Endothelial cell of umbilical vein (primary cell): ENCODE measurements around the gene SEMA5A. TPM values are rescaled to one million over a fixed set of nuclear protein-coding genes. Genes with fewer than 3 reads are reported as not detected.

Experiments
- BruUV-seq: library from RNA; stranded (reverse); fragments of 400-500 nt; replicated peaks from 2 replicates; lab custom pipeline; 2021; lab: Mats Ljungman, UMichigan
- CTCF ChIA-PET: fragments of 300-600, 350-600 bp; sonication (Branson Sonifier 250); formaldehyde crosslinking; loops from one replicate; lab custom pipeline; 2021; ENCODE audit warnings: antibody characterized with exemption, inconsistent platforms; lab: Charles Lee
- POLR2A ChIA-PET: fragments of 300-600, 350-600 bp; sonication (Branson Sonifier 250); formaldehyde crosslinking; loops from one replicate; lab custom pipeline; 2021; ENCODE audit warnings: antibody characterized with exemption, inconsistent platforms; lab: Charles Lee
- DNase-seq: peaks from one replicate; pipeline ENCODE4 v3.0.0-alpha.2; 2011; ENCODE audit warnings: low read depth, low spot score
- FAIRE-seq: peaks from 2 replicates; lab custom pipeline; 2011; peaks lifted over from hg19 to GRCh38; lab: Jason Lieb, UNC
- H2AFZ ChIP-seq: 2 replicates; pipeline ENCODE4 v1.6.0; 2012; ENCODE audit warnings: low read depth, low read length, control low read depth, inconsistent platforms
- H3K27ac ChIP-seq: 2 replicates; pipeline ENCODE4 v1.5.1; 2011; ENCODE audit warnings: low read depth, mild to moderate bottlenecking, control low read depth, low read length, moderate library complexity; ENCODE audit not compliant: insufficient read depth
- H3K27me3 ChIP-seq, 2 experiments: 2 replicates each; pipeline versions ENCODE4 v1.6.0 to v1.6.1; 2011; ENCODE audit warnings: low read length in 2 of 2, mixed read lengths in 1 of 2; ENCODE audit not compliant: control insufficient read depth in 2 of 2, insufficient read depth in 2 of 2
- H3K36me3 ChIP-seq, 2 experiments: 2 replicates in 1 of 2; 3 replicates in 1 of 2; pipeline ENCODE4 v1.5.1; 2011; ENCODE audit warnings: low read length in 2 of 2, mild to moderate bottlenecking in 1 of 2, moderate library complexity in 1 of 2; ENCODE audit not compliant: control insufficient read depth in 2 of 2, insufficient read depth in 2 of 2; ENCODE audit errors: extremely low read depth in 1 of 2
- H3K4me1 ChIP-seq: 3 replicates; pipeline ENCODE4 v1.5.1; 2011; ENCODE audit warnings: mild to moderate bottlenecking, low read length; ENCODE audit not compliant: control insufficient read depth, insufficient read depth; ENCODE audit errors: extremely low read depth
- H3K4me2 ChIP-seq: 2 replicates; pipeline ENCODE4 v1.6.1; 2011; ENCODE audit warnings: low read length, control low read depth, mixed read lengths; ENCODE audit not compliant: insufficient read depth
- H3K4me3 ChIP-seq, 3 experiments: fragments of 200-600 bp in 1 of 3; sonication (generic), shearing (Covaris generic) in 1 of 3; replicated peaks in 1 of 3; 2 replicates each; pipeline ENCODE4 v1.5.1; 2011 to 2016; ENCODE audit warnings: control low read depth in 3 of 3, low read length in 3 of 3, mild to moderate bottlenecking in 2 of 3, inconsistent platforms in 1 of 3, low read depth in 1 of 3, moderate library complexity in 1 of 3; ENCODE audit not compliant: insufficient read depth in 1 of 3
- H3K79me2 ChIP-seq: 2 replicates; pipeline ENCODE4 v1.6.0; 2012; ENCODE audit warnings: low read length, inconsistent platforms; ENCODE audit not compliant: control insufficient read depth, insufficient read depth
- H3K9ac ChIP-seq: replicated peaks from 2 replicates; pipeline ENCODE3; 2011; ENCODE audit warnings: low read length, control low read depth; ENCODE audit not compliant: insufficient read depth; ENCODE audit errors: extremely low read depth
- H3K9me1 ChIP-seq: replicated peaks from 3 replicates; pipeline ENCODE4 v1.6.0; 2011; ENCODE audit warnings: mild to moderate bottlenecking, low read length; ENCODE audit not compliant: control insufficient read depth, insufficient read depth; ENCODE audit errors: extremely low read depth
- H3K9me3 ChIP-seq: replicated peaks from 2 replicates; pipeline ENCODE4 v1.5.1; 2012; ENCODE audit warnings: low read length, inconsistent platforms; ENCODE audit not compliant: control insufficient read depth, insufficient read depth
- H4K20me1 ChIP-seq: replicated peaks from 2 replicates; pipeline ENCODE3; 2011; ENCODE audit warnings: mild to moderate bottlenecking, low read length; ENCODE audit not compliant: control insufficient read depth, insufficient read depth; ENCODE audit errors: extremely low read depth
- CTCF ChIP-seq, 2 donors: IDR thresholded peaks; 1 replicate in 1 of 2; 2 replicates in 1 of 2; pipeline ENCODE4 v1.5.1; 2011; ENCODE audit warnings: low read length in 2 of 2, mild to moderate bottlenecking in 2 of 2, moderate library complexity in 2 of 2, control low read depth in 1 of 2, inconsistent platforms in 1 of 2, low read depth in 1 of 2; ENCODE audit not compliant: insufficient read depth in 1 of 2; ENCODE audit errors: extremely low read depth in 1 of 2
- EZH2 ChIP-seq: IDR thresholded peaks from 2 replicates; pipeline ENCODE4 v1.6.1; 2012; ENCODE audit warnings: borderline replicate concordance, low read depth, mild to moderate bottlenecking, moderate library complexity, low read length, inconsistent platforms; ENCODE audit not compliant: severe bottlenecking
- FOS ChIP-seq: IDR thresholded peaks from 2 replicates; pipeline ENCODE4 v1.6.1; 2011; ENCODE audit warnings: mild to moderate bottlenecking, low read length, moderate library complexity, borderline replicate concordance; ENCODE audit not compliant: insufficient read depth
- GATA2 ChIP-seq: IDR thresholded peaks from 2 replicates; pipeline ENCODE4 v1.7.0; 2011; ENCODE audit warnings: low read depth, mild to moderate bottlenecking, moderate library complexity, mixed read lengths, low read length; ENCODE audit not compliant: insufficient read length, insufficient read depth
- JUN ChIP-seq: IDR thresholded peaks from 2 replicates; pipeline ENCODE4 v1.6.1; 2011; ENCODE audit warnings: borderline replicate concordance, low read depth; ENCODE audit not compliant: insufficient read length, insufficient read depth
- MAX ChIP-seq: IDR thresholded peaks from 2 replicates; pipeline ENCODE4 v1.6.1; 2011; ENCODE audit not compliant: insufficient read depth, insufficient read length
- MYC ChIP-seq: IDR thresholded peaks from one replicate; pipeline ENCODE4 v1.6.1; 2011; ENCODE audit warnings: mild to moderate bottlenecking, low read depth, low read length
- POLR2A ChIP-seq: IDR thresholded peaks from 2 replicates; pipeline ENCODE4 v1.6.1; 2012; ENCODE audit warnings: low read depth, mild to moderate bottlenecking, control low read depth, low read length
- POLR2AphosphoS5 ChIP-seq: IDR thresholded peaks from 2 replicates; pipeline ENCODE4 v1.6.1; 2012; ENCODE audit warnings: low read depth, mild to moderate bottlenecking, control low read depth, low read length, moderate library complexity; ENCODE audit not compliant: insufficient read depth
- dilution Hi-C: fragments of 300-500 bp; cut with MboI; formaldehyde crosslinking; loops from one replicate; pipeline ENCODE4 v1.15.0; 2019; ENCODE audit warnings: low sequenced_read_pairs; ENCODE audit not compliant: extremely low pct_ligation_motif_present
- intact Hi-C: fragments of 100-400 bp; cut with micrococcal nuclease; formaldehyde crosslinking; loops from one replicate; pipeline ENCODE4 v1.10.0; 2022
- polyA plus RNA-seq, 4 experiments: library from polyadenylated mRNA; depleted of rRNA in 3 of 4; stranded (reverse) in 3 of 4; unstranded in 1 of 4; fragments of >200 nt; gene quantifications; 2 replicates each; pipeline versions ENCODE4 v1.2.1 to v1.2.3, GENCODE V29; 2011 to 2012; ENCODE audit warnings: missing spikeins in 1 of 4
- total RNA-seq: library from RNA; stranded (reverse); gene quantifications from 2 replicates; pipeline ENCODE4 v1.2.3, GENCODE V29; 2021

SEMA5A gene
- total and polyA plus RNA-seq, 2 donors (not counting 3 experiments of a cell fraction or from before 2014, with no cell fraction given) = 0.04 to 0.06 TPM

- Histone ChIP-seq H2AFZ (no peak overlapping the region), H3K9me3 (no peaks in the 10 kb centered on the region), H3K79me2 (no peaks in the 10 kb centered on the region), H3K9ac (no peak overlapping the region), H3K27ac (no peak overlapping the region), H3K27me3 (no peaks in the 10 kb centered on the region), H3K4me3 (no peak overlapping the region), H3K4me2 (no peak overlapping the region), H4K20me1 (no peaks in the 10 kb centered on the region), H3K36me3 (no peaks in the 10 kb centered on the region), H3K9me1 (no peaks in the 10 kb centered on the region), H3K4me1 (no peaks in the 10 kb centered on the region)
- DNase-seq = no peak
- dilution Hi-C loops = no loop called here
- FAIRE-seq = no peak
- TF ChIP-seq CTCF (IDR thresholded peaks at IDR 0.05; ENCODE audit: extremely low read depth in 1 of 2, insufficient read depth in 1 of 2, low read depth in 1 of 2, low read length in 2 of 2) (no peak), JUN (no peak), POLR2A (no peak), MAX (no peak), EZH2 (no peak), POLR2AphosphoS5 (no peak), MYC (no peak), FOS (no peak), GATA2 (no peak)
- no TSS peak for BruUV-seq
- CTCF ChIA-PET = no interaction called here
- POLR2A ChIA-PET = no interaction called here
- intact Hi-C loops = no loop called here
Measured at GRCh38 chr5:9284781-9285307, 261.0 kb downstream of the SEMA5A start.
